Measurements from ENCODE around the gene C15orf61.

- TF ChIP-seq, protein P1, sequence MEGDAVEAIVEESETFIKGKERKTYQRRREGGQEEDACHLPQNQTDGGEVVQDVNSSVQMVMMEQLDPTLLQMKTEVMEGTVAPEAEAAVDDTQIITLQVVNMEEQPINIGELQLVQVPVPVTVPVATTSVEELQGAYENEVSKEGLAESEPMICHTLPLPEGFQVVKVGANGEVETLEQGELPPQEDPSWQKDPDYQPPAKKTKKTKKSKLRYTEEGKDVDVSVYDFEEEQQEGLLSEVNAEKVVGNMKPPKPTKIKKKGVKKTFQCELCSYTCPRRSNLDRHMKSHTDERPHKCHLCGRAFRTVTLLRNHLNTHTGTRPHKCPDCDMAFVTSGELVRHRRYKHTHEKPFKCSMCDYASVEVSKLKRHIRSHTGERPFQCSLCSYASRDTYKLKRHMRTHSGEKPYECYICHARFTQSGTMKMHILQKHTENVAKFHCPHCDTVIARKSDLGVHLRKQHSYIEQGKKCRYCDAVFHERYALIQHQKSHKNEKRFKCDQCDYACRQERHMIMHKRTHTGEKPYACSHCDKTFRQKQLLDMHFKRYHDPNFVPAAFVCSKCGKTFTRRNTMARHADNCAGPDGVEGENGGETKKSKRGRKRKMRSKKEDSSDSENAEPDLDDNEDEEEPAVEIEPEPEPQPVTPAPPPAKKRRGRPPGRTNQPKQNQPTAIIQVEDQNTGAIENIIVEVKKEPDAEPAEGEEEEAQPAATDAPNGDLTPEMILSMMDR (IDR thresholded peaks at IDR 0.05) = no peak
- TF ChIP-seq EZH2 (IDR thresholded peaks at IDR 0.05; ENCODE audit: borderline replicate concordance, insufficient read depth, low read depth, low read length, poor library complexity, severe bottlenecking) = no peak
Observed at GRCh38 chr15:67481680-67482079, 39.3 kb upstream of the C15orf61 start.

Data from B cell (primary cell).